GM23338 (cell line): ENCODE results near the gene SLIT1. TPM values are rescaled to one million over a fixed set of nuclear protein-coding genes. Genes with fewer than 3 reads are reported as not detected.

ENCODE experiments used
- ATAC-seq: fragments of 200-7000 bp; cut with Tn5 transposase; 3 replicates; pipeline ENCODE4 v1.9.1; 2020
- DNase-seq: peaks from one replicate; pipeline ENCODE4 v3.0.0-alpha.2; 2015; ENCODE audit warnings: low spot score
- H2AFZ ChIP-seq: fragments of 200-600 bp; sonication (generic); 2 replicates; pipeline ENCODE4 v1.8.0; 2016; ENCODE audit warnings: antibody characterized with exemption, mild to moderate bottlenecking, moderate library complexity
- H3F3A ChIP-seq: fragments of 200-600 bp; sonication (generic); replicated peaks from 2 replicates; pipeline ENCODE4 v1.8.0; 2017; ENCODE audit warnings: antibody characterized with exemption, mixed run types, low read depth
- H3K27ac ChIP-seq: fragments of 200-600 bp; sonication (generic); 2 replicates; pipeline ENCODE4 v1.6.1; 2016; ENCODE audit warnings: low read depth
- H3K27me3 ChIP-seq: fragments of 200-600 bp; sonication (generic); 2 replicates; pipeline ENCODE4 v1.8.0; 2016; ENCODE audit warnings: mild to moderate bottlenecking, mixed run types, moderate library complexity; ENCODE audit not compliant: insufficient read depth
- H3K36me3 ChIP-seq: fragments of 200-600 bp; sonication (generic); 2 replicates; pipeline ENCODE4 v1.8.0; 2016; ENCODE audit warnings: mild to moderate bottlenecking; ENCODE audit not compliant: insufficient read depth
- H3K4me1 ChIP-seq: fragments of 200-600 bp; sonication (generic); 2 replicates; pipeline ENCODE4 v1.8.0; 2016; ENCODE audit warnings: mild to moderate bottlenecking, moderate library complexity; ENCODE audit not compliant: insufficient read depth
- H3K4me2 ChIP-seq: fragments of 200-600 bp; sonication (generic); 2 replicates; pipeline ENCODE4 v1.7.1; 2017; ENCODE audit warnings: mixed run types
- H3K4me3 ChIP-seq: fragments of 200-600 bp; sonication (generic); 2 replicates; pipeline ENCODE4 v1.6.1; 2016; ENCODE audit warnings: mixed run types
- H3K79me2 ChIP-seq: fragments of 200-600 bp; sonication (generic); replicated peaks from 2 replicates; pipeline ENCODE4 v1.8.0; 2017; ENCODE audit warnings: mild to moderate bottlenecking; ENCODE audit not compliant: insufficient read depth
- H3K9me2 ChIP-seq: fragments of 200-600 bp; sonication (generic); 2 replicates; pipeline ENCODE4 v1.8.0; 2017; ENCODE audit not compliant: insufficient read depth
- H4K20me1 ChIP-seq: fragments of 200-600 bp; sonication (generic); replicated peaks from 2 replicates; pipeline ENCODE4 v1.8.0; 2017; ENCODE audit warnings: mild to moderate bottlenecking; ENCODE audit not compliant: insufficient read depth
- H3K27ac Mint-ChIP-seq: 2 replicates; pipeline ENCODE4 v1.8.0; 2020; ENCODE audit warnings: inconsistent platforms, mild to moderate bottlenecking, moderate library complexity, mixed read lengths
- H3K27me3 Mint-ChIP-seq: 3 replicates; pipeline ENCODE4 v1.8.0; 2022; ENCODE audit warnings: low read depth, mild to moderate bottlenecking, moderate library complexity, mixed read lengths, inconsistent platforms; ENCODE audit not compliant: insufficient read depth, poor library complexity
- H3K36me3 Mint-ChIP-seq: 3 replicates; pipeline ENCODE4 v1.8.0; 2021; ENCODE audit warnings: low read depth, mild to moderate bottlenecking, inconsistent platforms, moderate library complexity, mixed read lengths
- H3K4me1 Mint-ChIP-seq: 3 replicates; pipeline ENCODE4 v1.8.0; 2020; ENCODE audit warnings: mild to moderate bottlenecking, inconsistent platforms, mixed read lengths
- H3K4me3 Mint-ChIP-seq: 3 replicates; pipeline ENCODE4 v1.8.0; 2021; ENCODE audit warnings: moderate library complexity, mild to moderate bottlenecking, inconsistent platforms, mixed read lengths
- H3K9me3 Mint-ChIP-seq: 3 replicates; pipeline ENCODE4 v1.8.0; 2020; ENCODE audit warnings: moderate library complexity, mild to moderate bottlenecking, inconsistent platforms, mixed read lengths
- EZH2 ChIP-seq: fragments of 200-600 bp; sonication (generic); IDR thresholded peaks from one replicate; pipeline ENCODE4 v1.8.0; 2017; ENCODE audit warnings: antibody characterized with exemption, mild to moderate bottlenecking, low read depth; ENCODE audit not compliant: unreplicated experiment
- JUNB ChIP-seq: IDR thresholded peaks from one replicate; pipeline ENCODE4 v1.6.1; 2016; ENCODE audit warnings: antibody characterized with exemption; ENCODE audit not compliant: unreplicated experiment
- NANOG ChIP-seq: IDR thresholded peaks from 2 replicates; pipeline ENCODE4 v1.6.1; 2016; ENCODE audit warnings: antibody characterized with exemption, borderline replicate concordance
- STAT1 ChIP-seq: IDR thresholded peaks from one replicate; pipeline ENCODE4 v1.6.1; 2016; ENCODE audit warnings: antibody characterized with exemption; ENCODE audit not compliant: unreplicated experiment
- ZNF114 ChIP-seq: fragments of 250-450 bp; sonication (Bioruptor Pico); IDR thresholded peaks from 2 replicates; pipeline ENCODE4 v1.5.0; 2020; ENCODE audit warnings: mild to moderate bottlenecking, moderate library complexity
- ZNF331 ChIP-seq: fragments of 250-450 bp; sonication (Bioruptor Pico); IDR thresholded peaks from 2 replicates; pipeline ENCODE4 v1.5.0; 2020; ENCODE audit warnings: low read depth, mild to moderate bottlenecking, moderate library complexity
- polyA plus RNA-seq: library from polyadenylated mRNA; unstranded; fragments of >200 nt; fragmentation: Nextera tagmentation; extraction: Ambion mirVana; gene quantifications from 2 replicates; pipeline ENCODE4 v1.2.1, GENCODE V29; 2016
- total RNA-seq: library from RNA; depleted of rRNA; stranded (reverse); fragments of >200 nt; shearing (Covaris generic); gene quantifications from 2 replicates; pipeline ENCODE4 v1.2.3, GENCODE V29; 2014
- TF ChIP-seq, protein P1 (sequence below): fragments of 250-450 bp; sonication (Bioruptor Pico); IDR thresholded peaks from 2 replicates; pipeline ENCODE4 v1.5.0; 2020; ENCODE audit warnings: mild to moderate bottlenecking, moderate library complexity
- TF ChIP-seq, protein P2 (sequence below): IDR thresholded peaks from one replicate; pipeline ENCODE4 v1.6.1; 2018; ENCODE audit warnings: antibody characterized with exemption; ENCODE audit not compliant: unreplicated experiment
- TF ChIP-seq, protein P3 (sequence below): IDR thresholded peaks from 2 replicates; pipeline ENCODE4 v1.6.1; 2016; ENCODE audit warnings: antibody characterized with exemption

SLIT1 gene
- total and polyA plus RNA-seq, 2 experiments from 2014 or later: 0.76 to 1.7 TPM

DNA sequence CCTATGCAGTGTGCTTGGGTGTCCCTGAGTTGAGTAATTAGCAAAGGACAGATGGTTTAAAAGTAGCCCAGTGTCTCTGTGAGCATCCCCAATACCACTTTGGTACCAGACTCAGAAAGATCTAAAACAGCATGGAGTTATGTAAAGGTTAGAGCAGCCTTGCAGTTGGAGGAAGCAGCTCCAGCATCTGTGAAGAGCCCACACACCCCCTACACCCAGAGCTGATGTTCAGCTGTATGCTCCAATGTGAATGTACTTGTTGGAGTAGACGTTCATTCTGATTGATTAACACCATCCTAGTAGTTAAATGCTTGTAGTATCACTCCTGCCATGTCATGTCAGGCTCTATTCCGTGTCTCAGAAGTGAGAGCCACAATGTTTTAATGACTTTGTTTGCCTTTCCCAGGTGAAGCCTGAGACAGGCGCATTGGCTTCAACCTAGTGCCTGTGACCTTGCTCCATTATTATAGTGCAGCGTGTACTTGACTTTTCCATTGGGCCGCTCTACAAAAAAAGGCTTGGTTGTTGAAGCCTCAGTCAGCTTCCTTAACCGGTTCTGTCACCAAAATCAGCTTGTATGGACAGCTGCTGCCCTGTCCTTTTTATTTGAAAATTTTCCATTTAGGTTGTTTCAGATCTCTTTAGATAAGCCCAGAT is 199.4 kb downstream of the SLIT1 start:
- H3K27me3 ChIP-seq: no peaks in the 10 kb centered on the region
- ATAC-seq (no peak), DNase-seq (no peak)
- H3K36me3 Mint-ChIP-seq: peaks cover 13% of the 10 kb centered on the region
- 0 out of 2 replicates have a peak, but pooled peaks cover 1% of the 10 kb centered on the region for H3K36me3 ChIP-seq
- H3K27ac Mint-ChIP-seq: no peak overlapping the region
- peaks cover 5% of the 10 kb centered on the region; the same call in 1 of the 2 replicates for H3K9me2 ChIP-seq
- peaks cover 38% of the 10 kb centered on the region for H3K4me1 Mint-ChIP-seq
- H3K27me3 Mint-ChIP-seq: no peaks in the 10 kb centered on the region
- no peak overlapping the region for H3K4me2 ChIP-seq
- H3F3A ChIP-seq: no peaks in the 10 kb centered on the region; the same call in 1 of the 2 replicates
- H3K4me1 ChIP-seq: peaks cover 11% of the 10 kb centered on the region; the same call in 1 of the 2 replicates
- H2AFZ ChIP-seq: no peak overlapping the region
- no peaks in the 10 kb centered on the region for H4K20me1 ChIP-seq
- H3K4me3 ChIP-seq: no peak overlapping the region
- no peaks in the 10 kb centered on the region for H3K79me2 ChIP-seq
- H3K4me3 Mint-ChIP-seq: no peak overlapping the region
- no peaks in the 10 kb centered on the region for H3K9me3 Mint-ChIP-seq
- H3K27ac ChIP-seq: no peak overlapping the region
- TF ChIP-seq, protein P1, sequence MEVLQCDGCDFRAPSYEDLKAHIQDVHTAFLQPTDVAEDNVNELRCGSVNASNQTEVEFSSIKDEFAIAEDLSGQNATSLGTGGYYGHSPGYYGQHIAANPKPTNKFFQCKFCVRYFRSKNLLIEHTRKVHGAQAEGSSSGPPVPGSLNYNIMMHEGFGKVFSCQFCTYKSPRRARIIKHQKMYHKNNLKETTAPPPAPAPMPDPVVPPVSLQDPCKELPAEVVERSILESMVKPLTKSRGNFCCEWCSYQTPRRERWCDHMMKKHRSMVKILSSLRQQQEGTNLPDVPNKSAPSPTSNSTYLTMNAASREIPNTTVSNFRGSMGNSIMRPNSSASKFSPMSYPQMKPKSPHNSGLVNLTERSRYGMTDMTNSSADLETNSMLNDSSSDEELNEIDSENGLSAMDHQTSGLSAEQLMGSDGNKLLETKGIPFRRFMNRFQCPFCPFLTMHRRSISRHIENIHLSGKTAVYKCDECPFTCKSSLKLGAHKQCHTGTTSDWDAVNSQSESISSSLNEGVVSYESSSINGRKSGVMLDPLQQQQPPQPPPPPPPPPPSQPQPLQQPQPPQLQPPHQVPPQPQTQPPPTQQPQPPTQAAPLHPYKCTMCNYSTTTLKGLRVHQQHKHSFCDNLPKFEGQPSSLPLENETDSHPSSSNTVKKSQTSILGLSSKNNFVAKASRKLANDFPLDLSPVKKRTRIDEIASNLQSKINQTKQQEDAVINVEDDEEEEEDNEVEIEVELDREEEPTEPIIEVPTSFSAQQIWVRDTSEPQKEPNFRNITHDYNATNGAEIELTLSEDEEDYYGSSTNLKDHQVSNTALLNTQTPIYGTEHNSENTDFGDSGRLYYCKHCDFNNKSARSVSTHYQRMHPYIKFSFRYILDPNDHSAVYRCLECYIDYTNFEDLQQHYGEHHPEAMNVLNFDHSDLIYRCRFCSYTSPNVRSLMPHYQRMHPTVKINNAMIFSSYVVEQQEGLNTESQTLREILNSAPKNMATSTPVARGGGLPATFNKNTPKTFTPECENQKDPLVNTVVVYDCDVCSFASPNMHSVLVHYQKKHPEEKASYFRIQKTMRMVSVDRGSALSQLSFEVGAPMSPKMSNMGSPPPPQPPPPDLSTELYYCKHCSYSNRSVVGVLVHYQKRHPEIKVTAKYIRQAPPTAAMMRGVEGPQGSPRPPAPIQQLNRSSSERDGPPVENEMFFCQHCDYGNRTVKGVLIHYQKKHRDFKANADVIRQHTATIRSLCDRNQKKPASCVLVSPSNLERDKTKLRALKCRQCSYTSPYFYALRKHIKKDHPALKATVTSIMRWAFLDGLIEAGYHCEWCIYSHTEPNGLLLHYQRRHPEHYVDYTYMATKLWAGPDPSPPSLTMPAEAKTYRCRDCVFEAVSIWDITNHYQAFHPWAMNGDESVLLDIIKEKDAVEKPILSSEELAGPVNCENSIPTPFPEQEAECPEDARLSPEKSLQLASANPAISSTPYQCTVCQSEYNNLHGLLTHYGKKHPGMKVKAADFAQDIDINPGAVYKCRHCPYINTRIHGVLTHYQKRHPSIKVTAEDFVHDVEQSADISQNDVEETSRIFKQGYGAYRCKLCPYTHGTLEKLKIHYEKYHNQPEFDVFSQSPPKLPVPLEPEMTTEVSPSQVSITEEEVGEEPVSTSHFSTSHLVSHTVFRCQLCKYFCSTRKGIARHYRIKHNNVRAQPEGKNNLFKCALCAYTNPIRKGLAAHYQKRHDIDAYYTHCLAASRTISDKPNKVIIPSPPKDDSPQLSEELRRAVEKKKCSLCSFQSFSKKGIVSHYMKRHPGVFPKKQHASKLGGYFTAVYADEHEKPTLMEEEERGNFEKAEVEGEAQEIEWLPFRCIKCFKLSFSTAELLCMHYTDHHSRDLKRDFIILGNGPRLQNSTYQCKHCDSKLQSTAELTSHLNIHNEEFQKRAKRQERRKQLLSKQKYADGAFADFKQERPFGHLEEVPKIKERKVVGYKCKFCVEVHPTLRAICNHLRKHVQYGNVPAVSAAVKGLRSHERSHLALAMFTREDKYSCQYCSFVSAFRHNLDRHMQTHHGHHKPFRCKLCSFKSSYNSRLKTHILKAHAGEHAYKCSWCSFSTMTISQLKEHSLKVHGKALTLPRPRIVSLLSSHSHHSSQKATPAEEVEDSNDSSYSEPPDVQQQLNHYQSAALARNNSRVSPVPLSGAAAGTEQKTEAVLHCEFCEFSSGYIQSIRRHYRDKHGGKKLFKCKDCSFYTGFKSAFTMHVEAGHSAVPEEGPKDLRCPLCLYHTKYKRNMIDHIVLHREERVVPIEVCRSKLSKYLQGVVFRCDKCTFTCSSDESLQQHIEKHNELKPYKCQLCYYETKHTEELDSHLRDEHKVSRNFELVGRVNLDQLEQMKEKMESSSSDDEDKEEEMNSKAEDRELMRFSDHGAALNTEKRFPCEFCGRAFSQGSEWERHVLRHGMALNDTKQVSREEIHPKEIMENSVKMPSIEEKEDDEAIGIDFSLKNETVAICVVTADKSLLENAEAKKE: no peak
- TF ChIP-seq, protein P2, sequence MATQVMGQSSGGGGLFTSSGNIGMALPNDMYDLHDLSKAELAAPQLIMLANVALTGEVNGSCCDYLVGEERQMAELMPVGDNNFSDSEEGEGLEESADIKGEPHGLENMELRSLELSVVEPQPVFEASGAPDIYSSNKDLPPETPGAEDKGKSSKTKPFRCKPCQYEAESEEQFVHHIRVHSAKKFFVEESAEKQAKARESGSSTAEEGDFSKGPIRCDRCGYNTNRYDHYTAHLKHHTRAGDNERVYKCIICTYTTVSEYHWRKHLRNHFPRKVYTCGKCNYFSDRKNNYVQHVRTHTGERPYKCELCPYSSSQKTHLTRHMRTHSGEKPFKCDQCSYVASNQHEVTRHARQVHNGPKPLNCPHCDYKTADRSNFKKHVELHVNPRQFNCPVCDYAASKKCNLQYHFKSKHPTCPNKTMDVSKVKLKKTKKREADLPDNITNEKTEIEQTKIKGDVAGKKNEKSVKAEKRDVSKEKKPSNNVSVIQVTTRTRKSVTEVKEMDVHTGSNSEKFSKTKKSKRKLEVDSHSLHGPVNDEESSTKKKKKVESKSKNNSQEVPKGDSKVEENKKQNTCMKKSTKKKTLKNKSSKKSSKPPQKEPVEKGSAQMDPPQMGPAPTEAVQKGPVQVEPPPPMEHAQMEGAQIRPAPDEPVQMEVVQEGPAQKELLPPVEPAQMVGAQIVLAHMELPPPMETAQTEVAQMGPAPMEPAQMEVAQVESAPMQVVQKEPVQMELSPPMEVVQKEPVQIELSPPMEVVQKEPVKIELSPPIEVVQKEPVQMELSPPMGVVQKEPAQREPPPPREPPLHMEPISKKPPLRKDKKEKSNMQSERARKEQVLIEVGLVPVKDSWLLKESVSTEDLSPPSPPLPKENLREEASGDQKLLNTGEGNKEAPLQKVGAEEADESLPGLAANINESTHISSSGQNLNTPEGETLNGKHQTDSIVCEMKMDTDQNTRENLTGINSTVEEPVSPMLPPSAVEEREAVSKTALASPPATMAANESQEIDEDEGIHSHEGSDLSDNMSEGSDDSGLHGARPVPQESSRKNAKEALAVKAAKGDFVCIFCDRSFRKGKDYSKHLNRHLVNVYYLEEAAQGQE: no peak
- TF ChIP-seq NANOG: no peak
- no peak for TF ChIP-seq ZNF331 (CRISPR knock-in tag)
- no peak for TF ChIP-seq EZH2
- no peak for TF ChIP-seq JUNB
- TF ChIP-seq, protein P3, sequence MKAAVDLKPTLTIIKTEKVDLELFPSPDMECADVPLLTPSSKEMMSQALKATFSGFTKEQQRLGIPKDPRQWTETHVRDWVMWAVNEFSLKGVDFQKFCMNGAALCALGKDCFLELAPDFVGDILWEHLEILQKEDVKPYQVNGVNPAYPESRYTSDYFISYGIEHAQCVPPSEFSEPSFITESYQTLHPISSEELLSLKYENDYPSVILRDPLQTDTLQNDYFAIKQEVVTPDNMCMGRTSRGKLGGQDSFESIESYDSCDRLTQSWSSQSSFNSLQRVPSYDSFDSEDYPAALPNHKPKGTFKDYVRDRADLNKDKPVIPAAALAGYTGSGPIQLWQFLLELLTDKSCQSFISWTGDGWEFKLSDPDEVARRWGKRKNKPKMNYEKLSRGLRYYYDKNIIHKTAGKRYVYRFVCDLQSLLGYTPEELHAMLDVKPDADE: no peak
- no peak for TF ChIP-seq ZNF114 (CRISPR knock-in tag)
- TF ChIP-seq STAT1: no peak
